Stimulated activated CD4-positive, alpha-beta T cell treated with anti-CD3 and anti-CD28 coated beads, Interleukin-4, amount 100 ng/mL, for 1 hour (primary cell): ENCODE results near the gene RASSF4.
A peak's percentile ranks its signal among the peaks of the same experiment; 100 is the strongest.

Experiments
- DNase-seq: peaks from one replicate; pipeline ENCODE4 v3.0.0-alpha.2; 2020

Gene RASSF4

DNA sequence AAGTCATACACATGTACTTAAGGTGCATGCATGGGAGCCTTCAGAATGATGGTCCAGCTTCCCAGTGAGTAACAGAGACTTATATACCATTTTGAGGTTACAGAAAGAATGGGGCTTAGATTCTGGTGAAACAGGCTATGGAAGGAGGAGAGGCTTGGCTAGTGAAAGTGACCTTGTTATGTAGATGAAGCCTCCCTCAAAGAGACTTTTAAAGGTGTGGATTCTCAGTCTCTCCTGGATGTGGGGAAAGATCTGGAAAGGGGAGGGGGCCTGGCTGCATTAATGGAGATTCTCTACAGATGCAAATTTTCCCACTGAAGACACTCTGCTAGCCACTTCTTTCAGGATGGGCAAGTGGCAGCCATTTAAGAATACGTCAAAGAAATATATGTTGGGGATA lies 5.5 kb downstream of the RASSF4 start:
- no peak for DNase-seq

DNA sequence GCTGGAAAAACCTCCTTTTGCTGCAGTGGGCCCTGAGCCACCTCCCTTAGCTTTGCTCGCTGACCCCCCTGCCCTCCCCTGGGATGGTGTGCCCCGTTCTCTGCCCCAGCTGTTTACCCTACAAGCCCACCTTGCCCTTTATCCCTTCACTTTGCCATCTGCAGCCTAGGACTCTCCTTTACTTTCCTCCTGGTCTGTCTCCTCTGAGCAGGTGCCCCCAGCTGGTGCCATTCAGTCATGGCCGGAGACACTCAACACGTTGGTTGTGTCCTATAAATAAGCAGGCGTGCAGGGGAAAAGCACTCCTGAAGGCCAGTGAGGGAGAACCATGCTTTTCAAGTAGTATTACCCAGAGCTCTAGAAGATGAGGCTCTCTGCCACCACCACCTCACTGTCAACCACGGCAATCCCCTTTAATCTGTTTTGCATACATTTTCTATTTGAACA lies 6.1 kb downstream of the RASSF4 start:
- no peak for DNase-seq

GRCh38 chr10:44966129-44966815 lies 6.7 kb downstream of the RASSF4 start:
- DNase-seq = no peak

GRCh38 chr10:44966816-44967509 lies 7.4 kb downstream of the RASSF4 start:
- DNase-seq = no peak

- no peak for DNase-seq
These were observed 8.0 kb downstream of the RASSF4 start for GRCh38 chr10:44967616-44968015.

DNA sequence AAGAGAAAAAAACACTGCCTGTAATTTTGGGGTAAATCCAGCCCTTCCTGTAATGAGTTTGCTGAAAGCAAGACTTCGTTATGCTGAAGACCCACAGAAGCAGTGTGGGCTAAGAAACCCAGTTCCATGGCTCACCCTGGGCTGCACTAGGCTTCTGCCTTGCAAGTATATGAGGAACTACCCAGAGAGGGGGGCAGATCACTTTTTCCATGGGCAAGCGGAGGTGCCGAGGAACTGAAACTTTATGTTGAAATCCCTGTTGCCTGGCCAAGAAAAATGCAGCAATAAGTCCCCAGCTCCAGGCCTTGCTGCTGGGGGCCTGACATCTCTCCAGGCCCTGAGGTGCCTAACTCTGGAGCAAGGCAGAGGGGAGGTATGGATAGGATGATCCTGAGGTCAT lies 8.5 kb downstream of the RASSF4 start:
- no peak for DNase-seq

DNA sequence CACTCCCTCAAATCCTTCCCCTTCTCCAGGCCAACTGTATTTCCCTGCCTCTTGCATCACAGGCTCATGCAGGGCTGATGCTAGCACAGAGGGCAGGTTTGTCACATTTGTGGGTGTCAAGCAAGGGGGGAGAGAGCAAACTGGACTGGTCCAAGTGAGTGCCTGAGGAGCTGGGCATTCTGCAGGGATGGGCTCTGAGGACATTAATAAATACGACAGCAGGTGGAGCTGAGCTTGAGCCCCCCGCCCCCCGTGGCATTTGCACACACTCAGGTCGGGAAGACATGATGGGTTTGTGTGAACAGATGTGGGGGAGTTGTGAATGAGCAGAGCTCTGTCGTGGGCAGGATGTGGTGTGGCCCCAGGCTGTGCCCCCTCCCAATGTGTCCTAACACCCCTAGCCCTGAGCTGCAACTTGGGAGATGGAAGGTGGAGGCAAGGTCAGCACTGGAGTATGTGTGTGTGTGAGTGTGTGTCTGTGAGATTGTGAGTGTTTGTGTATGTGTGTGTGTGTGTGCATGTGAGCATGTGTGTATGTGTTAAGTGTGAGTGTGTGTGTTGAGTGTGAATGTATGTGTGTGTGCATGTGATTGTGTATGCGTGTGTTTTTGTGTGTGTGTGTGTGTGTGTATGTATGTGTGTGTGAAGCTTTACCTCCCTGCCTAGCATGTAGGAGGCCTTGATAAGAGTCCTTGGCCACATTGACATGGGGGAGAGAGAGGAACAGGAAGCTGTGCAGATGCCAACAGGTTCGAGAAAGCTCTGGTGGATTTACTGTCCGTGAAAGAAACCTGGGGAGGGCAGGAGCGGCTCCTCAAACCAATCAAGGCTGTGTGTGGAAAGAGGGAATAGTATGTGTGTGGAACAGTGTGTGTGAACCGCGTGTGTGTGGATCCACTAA lies 9.1 kb downstream of the RASSF4 start:
- no peak for DNase-seq

DNA sequence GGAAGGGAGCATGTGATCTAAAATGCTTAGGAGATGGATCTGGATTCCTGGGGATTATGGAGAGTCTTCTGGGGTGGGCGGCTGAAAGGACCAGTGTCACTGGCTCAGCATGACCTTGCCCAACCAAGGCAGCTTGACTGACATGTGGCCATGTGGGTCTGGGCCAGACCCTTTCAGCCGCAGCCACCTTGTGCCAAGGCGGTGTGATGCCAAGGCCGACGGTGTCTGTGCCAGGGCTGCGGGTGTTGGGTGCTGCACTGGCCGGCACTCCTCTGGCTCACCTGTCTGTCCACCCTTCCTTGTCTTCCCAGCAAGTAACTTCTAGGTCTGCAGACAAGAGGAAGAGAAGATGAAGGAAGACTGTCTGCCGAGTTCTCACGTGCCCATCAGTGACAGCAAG lies 10.3 kb downstream of the RASSF4 start:
- no peak for DNase-seq

DNA sequence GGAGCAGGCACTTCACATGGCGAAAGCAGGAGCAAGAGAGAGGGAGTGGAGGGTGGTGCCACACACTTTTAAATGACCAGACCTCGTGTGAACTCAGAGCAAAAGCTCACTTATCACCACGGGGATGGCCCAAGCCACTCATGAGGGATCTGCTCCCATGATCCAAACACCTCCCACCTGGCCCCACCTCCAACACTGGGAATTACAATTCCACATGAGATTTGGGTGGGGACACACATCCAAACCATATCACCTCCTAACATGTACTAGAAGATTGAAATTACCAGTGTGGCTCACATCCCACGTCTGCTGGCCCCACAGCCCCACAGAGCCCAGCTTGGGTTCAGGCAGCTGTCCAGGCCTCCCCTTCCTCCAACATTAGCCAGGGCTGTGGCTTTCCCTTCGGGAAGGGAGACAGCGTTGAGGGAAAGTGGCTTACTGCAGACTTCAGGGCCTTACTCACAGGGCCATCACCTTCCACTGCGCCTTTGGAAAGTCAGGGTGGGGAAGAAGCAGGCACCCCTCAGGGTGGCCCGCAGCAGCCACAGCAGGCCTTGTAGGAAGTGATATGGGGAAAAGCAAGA lies 11.3 kb downstream of the RASSF4 start:
- no peak for DNase-seq

DNA sequence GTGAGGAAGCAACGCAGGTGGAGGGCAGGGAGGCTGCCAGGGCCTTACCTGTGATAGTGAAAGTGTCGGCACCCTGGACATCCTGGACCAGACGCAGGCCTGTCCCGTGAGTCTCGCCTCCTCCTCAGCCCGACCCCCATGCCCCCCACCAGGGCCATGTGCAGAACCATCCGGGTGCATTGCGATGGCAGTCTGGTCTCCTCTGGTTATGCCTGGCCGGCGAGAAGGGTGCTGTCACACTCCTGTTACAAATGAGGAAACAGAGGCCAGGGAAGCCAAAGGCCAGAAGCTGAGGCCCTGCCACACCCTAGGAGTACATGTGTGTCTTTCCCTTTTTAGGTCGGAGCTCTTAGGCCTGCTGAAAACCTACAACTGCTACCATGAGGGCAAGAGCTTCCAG lies 11.8 kb downstream of the RASSF4 start:
- no peak for DNase-seq

DNA sequence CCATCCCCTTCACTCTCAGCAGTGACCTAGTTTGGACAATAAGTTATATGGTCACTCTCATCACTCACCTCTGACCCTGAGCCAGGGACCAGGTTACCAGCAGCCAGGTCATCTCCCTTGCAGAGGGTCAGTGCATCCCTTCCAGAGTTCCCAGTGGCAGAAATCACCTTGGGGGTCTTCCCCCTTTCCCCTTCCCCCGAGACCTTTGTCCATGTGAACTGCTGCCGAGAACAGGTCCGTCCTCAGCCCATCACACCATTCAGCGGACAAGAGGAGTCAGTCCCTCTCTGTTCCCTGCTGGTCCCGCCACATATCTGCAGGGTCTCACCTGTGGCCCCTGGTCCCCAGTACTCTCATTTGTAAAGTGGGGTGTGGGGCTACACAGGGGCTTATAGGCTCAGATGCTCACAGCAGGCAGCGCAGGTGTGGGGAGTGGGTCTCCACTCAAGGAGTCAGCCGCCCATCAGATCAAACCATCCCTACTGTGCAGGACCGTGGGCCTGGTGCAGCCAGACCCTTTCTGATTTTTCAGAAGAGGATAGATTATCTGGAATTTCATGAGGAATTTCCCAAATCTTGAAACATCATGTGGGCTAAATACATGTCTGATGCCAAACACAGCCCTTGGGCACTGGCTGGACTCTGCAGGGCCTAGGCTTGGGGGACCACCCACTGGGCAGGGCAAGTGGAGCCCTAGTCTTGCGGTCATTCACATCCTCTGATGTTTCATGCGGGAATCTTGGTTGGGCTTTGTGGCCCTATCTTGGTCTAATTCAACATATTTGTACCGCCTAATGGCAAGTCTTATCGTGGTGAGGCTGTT lies 12.5 kb downstream of the RASSF4 start:
- DNase-seq = no peak

DNA sequence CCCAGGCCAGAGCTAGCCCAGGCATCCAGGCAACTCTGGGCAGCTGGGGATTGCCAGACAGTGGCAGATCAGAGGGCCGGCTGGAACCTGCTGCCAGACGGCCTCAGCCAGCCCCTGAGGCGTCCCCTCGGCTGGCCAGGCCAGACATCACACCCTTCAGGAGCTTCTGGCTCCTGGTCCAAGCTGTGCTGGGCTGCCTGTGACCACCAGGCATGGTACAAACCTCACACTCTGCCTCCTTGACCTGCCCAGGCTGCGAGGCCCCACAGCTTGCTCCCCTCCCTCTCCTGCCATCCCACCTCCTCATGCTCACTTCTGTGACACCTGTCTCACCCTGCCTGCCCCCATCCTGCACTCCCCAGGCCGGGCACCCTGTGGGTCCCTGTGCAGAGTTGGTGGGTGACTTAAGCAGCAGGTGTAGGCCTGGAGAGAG lies 13.3 kb downstream of the RASSF4 start:
- no peak for DNase-seq

DNA sequence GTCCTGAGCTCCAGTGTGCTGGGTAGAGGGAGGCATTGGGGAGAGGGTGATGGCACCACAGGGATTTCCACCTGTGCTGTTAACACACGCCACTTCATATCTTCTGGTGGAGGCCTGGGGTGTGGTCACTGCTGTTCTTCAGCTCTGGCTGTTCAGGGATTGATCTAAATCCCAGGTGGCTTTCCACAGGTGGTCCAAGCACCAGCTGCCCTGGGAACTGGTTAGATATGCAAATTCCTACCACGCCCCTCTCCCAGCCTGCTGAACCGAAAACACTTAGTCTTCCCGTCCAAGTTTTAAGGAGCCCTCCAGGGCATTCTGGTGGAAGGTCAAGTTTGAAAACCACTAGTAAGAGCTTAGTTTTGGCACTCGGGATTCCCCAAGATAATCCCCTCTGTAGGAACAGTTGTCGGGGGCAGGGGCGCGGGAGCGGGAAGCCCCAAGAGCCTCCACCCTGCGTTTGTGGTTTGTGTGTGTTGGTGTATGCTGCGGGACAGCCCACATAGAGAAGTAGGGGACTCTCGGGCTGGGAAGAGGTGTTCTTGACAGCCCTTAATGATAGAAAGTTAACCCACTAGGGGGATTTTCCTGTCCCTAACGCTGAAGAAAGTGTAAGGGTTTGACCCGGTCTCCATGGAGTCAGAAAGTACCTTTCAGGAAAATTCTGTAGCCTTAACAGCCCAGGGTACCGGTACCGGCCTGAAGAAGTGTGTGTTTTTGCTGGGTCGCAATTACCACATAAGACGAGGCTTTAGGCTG lies 13.9 kb downstream of the RASSF4 start:
- DNase-seq = no peak

GRCh38 chr10:44974082-44974627 lies 14.6 kb downstream of the RASSF4 start:
- DNase-seq = no peak

DNA sequence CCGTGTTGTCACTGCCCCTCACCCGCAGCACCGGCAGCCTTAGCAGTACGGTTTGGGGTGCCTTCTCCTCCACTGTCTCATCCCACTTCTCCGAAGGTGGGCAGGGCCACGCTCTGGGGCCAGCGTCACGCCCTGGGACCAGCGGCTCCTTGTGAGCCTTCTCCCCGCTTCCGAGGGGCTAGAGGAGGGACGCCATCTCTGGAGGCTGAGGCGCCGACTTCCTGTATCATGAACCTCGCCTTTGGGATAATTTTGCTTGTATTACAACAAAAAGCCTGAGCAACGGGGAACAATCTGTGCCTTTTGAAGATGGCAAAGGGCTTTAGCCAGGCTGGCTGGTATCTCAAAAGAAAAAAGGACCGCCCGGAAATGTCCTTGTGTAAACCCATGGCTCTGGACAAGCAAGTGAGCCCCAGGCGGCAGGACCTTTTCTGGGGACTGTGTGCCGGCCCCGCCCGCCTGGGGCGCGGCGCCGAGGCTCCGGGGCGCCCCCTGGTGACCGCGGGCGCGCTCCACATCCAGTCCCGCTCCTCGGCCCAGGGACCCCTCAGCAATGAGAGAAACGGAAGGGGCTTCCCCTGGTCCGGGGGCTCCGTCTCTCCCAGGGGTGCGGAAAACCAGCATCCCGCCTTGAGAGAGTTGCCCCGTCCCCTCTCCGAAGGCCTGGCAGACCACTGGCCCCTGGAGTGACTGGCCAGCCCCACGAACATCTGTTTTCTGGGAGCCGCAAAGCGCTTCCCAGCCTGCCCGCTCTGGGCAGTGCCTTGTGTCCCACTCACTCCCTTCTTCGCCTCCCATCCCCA lies 15.2 kb downstream of the RASSF4 start:
- peak; percentile 65 for DNase-seq

- DNase-seq = no peak
These were observed 16.1 kb downstream of the RASSF4 start for GRCh38 chr10:44975431-44976331.

DNA sequence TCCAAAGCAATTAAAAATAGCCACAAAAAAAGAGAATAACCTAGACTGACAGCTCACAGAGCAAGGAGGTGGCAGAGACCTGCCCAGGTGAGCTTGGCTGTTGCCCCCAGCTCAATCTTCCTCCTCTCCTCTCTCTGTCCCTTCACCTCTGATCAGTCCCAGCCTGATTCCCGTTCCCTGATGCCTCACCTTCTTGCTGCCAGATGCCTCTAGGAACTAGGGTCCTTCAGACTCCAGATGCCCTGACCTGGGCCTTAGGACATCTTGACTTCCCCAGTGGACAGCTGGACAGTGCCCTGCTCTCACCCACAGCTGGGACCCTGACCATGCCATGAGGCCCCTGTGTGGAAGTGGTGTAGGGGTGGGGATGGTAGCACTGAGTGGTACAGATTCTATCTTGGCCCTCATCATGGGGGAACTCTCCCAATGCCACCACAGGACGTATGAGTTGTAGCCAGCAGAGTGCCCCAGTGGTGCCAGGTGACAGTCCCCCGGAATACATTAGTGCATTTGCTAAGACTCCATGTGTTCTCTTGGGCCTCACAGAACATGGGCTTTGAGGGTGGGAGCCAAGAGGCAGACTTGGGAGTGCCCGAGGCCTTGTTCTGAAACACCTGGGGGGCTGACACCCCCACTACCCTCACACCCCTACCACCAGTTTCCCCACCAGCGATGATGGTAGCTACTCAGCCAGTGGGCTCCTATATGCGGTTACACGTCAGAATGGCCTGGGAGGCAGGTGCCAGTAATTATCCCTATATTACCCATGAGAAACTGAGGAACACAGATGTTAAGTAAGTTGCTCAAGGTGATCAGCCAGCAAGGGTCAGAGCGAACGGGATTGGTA lies 17.0 kb downstream of the RASSF4 start:
- DNase-seq = no peak
